NCI-H510A treated with DMSO at 0.1 percent for 48 hours (cell line): ENCODE measurements around the gene ST6GALNAC2.

ENCODE experiments used
- DNase-seq: peaks from one replicate; lab custom pipeline; 2025; lab: John Stamatoyannopoulos, UW

The ST6GALNAC2 gene

DNA sequence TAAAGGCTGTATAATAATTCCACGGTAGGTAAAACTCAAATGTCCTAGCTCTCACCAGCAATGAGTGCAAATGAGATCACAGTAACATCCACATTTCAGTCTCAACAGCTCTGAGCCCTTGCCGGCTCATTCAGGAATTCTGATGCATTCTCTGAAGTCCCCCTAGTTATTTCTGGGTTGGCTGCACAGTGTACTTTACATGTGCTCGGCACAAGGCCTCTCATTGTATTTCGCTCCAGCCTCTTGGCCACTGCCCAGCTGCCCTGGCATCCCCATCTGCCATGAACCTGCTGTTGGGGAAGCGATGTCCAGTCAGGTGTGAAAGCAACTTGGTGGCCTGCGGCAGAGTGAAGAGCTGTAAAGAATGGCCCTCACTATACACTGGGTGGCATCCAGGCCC is 31.5 kb downstream of the ST6GALNAC2 start:
- no peak for DNase-seq

DNA sequence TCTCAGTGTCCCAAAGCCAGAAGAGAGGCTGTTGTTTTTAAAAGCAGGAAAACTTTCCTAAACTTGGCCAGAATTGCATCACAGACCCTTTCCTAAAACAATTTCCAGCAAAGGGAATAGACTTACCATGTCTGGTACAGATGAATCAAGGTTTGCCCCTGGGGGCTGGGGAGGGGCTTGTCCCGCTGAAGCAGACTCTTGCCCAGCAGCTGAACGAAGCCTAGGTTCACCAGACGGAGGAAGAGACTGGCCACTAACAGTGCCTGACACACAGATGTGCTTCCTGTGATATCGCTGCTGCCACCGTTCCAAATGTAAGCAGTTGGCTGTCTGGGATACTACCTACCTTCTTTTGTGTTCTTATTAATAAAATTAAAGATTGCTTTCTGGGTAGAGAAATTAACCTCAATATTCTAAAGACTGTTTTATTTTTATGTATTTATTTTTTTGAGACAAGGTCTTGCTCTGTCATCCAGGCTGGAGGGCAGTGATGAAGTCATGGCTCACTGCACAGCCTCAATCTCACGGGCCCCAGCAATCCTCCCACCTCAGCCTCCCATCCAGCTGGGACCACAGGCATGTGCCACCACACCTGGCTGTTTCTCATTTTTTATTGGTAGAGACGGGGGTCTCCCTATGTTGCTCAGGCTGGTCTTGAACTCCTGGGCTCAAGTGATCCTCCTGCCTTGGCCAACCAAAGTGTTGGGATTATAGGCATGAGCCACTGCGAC is 32.3 kb downstream of the ST6GALNAC2 start:
- DNase-seq: no peak

- peak; percentile 47 for DNase-seq
Observed at GRCh38 chr17:76551685-76552084, 34.0 kb downstream of the ST6GALNAC2 start.

GRCh38 chr17:76550712-76551615 is 34.7 kb downstream of the ST6GALNAC2 start:
- DNase-seq: peak; percentile 46

- DNase-seq: no peak
Observed at GRCh38 chr17:76549539-76549938, 36.1 kb downstream of the ST6GALNAC2 start.

DNA sequence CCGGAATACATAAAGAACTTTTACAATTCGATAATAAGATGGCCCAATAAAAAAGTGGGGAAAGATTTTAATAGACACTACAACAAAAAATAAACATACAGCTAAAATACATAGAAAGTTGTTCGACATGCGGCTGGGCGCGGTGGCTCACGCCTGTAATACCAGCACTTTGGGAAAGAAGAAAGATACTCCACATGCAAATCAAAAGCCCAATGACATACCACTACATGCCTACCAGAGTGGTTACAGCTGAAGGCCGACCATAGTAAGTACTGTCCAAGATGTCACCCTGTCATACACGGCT is 36.5 kb downstream of the ST6GALNAC2 start:
- no peak for DNase-seq

DNA sequence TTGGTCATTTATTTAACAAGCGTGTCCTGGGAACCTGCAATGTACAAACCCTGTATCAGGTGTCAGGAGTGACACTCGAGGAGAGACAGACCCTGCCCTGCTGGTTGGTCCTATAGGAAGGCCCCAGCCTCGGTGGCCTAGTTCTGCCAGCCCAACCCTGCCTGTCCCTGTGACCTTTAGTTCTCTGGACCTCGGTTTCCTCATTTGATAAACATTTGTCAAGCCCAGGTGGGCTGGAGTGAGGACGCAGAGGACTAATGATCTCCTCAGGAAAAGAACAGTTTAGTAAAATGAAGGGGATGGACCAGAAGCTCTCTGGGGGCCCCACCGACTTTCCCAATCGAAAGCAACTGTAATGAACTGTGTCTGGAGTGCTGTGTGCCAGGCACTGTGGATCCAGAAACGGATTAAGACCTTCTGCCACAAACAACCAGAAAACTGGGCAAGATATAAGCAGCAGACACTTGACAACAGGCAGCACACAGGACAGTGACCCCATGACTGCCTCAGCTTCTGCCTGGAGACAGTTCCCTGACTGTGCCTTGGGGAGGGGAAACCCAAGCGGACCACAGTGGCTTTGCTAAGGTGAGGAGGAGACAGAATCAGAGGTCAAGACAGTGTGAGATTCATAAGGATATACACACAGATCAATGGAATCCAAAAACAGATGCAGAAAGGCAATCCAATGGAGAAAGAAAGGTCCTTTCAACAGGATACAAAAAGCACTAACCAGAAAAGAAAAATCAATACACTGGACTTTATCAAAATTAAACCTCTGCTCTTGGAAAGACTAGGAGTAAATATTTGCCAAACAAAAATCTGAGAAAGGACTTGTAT is 37.1 kb downstream of the ST6GALNAC2 start:
- DNase-seq: no peak

GRCh38 chr17:76547642-76548202 is 37.9 kb downstream of the ST6GALNAC2 start:
- DNase-seq: no peak

DNA sequence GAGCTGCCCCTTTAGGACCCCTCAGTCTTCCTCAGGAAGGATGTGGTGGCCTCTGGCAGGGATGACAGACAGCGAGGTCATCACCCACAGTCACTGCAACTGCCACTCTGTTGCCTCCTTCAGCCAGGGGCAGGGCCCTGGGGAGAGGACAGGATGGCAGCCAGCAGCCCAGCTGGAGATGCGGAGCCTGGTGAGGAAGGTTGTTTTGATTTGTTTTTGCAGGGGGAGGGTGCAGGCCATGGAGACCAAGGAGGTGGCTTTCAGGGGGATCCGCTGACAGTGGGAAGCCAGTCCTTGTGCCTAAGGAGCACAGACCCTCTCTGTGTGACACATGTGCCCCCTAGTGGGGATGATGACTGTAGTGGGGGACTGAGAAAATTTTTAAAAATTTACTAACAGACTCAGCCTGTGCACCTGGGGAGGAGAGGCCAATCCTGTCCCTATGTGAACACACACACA is 38.4 kb downstream of the ST6GALNAC2 start:
- no peak for DNase-seq

- DNase-seq: no peak
Observed at GRCh38 chr17:76546556-76547182, 39.0 kb downstream of the ST6GALNAC2 start.

DNA sequence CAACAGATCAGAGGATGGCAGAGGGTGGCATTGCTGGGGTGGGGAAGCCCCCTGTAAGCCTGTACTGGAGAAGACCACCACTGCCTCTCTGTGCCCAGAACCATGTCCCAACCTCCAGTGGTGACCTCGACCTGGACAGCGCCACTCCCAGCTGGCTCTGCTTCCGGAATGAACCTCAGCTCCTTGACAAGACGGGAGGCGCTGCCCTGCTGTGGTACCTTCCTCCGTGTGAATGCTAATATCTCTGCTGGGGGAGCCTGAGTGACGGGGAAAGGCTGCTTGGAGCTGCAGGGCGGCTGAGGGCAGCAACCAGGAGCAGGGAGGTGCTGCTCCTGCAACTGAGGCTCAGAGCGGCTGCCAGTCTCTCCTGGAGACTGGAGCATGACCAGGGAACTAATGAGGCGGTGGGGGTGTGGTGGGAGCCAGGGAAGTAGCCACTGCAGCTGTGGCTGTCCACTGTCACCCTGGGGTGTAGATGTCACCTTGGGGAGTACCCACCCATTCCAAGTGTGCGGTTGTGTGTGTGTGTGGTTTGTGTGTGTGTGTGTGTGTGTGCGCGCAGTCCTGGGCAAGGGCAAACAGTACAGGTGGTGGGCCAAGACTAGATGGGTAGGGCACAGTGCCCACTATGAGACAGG is 39.6 kb downstream of the ST6GALNAC2 start:
- no peak for DNase-seq

- DNase-seq: no peak
Observed at GRCh38 chr17:76544546-76545365, 40.9 kb downstream of the ST6GALNAC2 start.

GRCh38 chr17:76543826-76544545 is 41.7 kb downstream of the ST6GALNAC2 start:
- no peak for DNase-seq

GRCh38 chr17:76543482-76543825 is 42.2 kb downstream of the ST6GALNAC2 start:
- no peak for DNase-seq

DNA sequence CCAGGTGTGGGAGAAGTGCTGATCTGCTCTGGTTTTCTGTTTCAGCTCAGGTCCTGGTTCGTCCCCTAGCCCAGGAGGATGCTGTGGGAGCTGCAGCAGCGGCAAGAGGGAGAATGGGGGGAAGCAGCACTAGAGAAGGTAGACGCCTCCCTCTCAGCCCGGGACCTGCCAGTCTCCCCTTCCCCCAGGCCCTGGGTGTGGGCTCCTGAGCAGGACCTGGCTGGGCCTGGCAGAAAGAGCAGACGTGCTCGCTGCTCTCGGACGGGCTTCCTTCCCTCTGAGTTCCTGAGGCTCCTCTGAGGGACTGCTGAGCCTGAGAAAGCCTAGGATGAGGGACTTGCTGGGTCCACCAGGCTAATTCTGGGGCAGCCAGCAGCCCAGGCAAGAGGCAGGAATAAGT is 42.7 kb downstream of the ST6GALNAC2 start:
- DNase-seq: no peak

- no peak for DNase-seq
Observed at GRCh38 chr17:76542566-76542971, 43.1 kb downstream of the ST6GALNAC2 start.

- no peak for DNase-seq
Observed at GRCh38 chr17:76541739-76542454, 43.8 kb downstream of the ST6GALNAC2 start.

GRCh38 chr17:76540381-76541300 is 45.0 kb downstream of the ST6GALNAC2 start:
- DNase-seq: peak; percentile 97
